Neuronal stem cell (in vitro differentiated cells): Measurements from ENCODE around the gene DBF4B.

Experiments
- DNase-seq: peaks from one replicate; pipeline ENCODE4 v3.0.0-alpha.2; 2013; ENCODE audit warnings: low spot score
- H2AFZ ChIP-seq: one replicate; pipeline ENCODE4 v1.6.1; 2013; ENCODE audit warnings: mild to moderate bottlenecking, low read length, inconsistent platforms
- H2AK5ac ChIP-seq: 2 replicates; pipeline ENCODE4 v1.6.1; 2013; ENCODE audit warnings: low read depth, mild to moderate bottlenecking, inconsistent platforms, low read length, moderate library complexity, mixed read lengths
- H2BK120ac ChIP-seq: 2 replicates; pipeline ENCODE4 v1.6.1; 2013; ENCODE audit warnings: low read depth, mild to moderate bottlenecking, inconsistent platforms, low read length, moderate library complexity, mixed read lengths
- H2BK12ac ChIP-seq: one replicate; pipeline ENCODE4 v1.6.1; 2013; ENCODE audit warnings: low read length, inconsistent platforms
- H2BK15ac ChIP-seq: 2 replicates; pipeline ENCODE4 v1.6.1; 2013; ENCODE audit warnings: mild to moderate bottlenecking, low read length, inconsistent platforms, mixed read lengths
- H2BK5ac ChIP-seq: one replicate; pipeline ENCODE4 v1.6.1; 2013; ENCODE audit warnings: inconsistent platforms, mild to moderate bottlenecking, low read length, moderate library complexity
- H3K14ac ChIP-seq: one replicate; pipeline ENCODE4 v1.6.1; 2013; ENCODE audit warnings: low read length, inconsistent platforms
- H3K18ac ChIP-seq: 2 replicates; pipeline ENCODE4 v1.6.1; 2013; ENCODE audit warnings: low read length, inconsistent platforms
- H3K23ac ChIP-seq: 2 replicates; pipeline ENCODE4 v1.6.1; 2013; ENCODE audit warnings: low read depth, mild to moderate bottlenecking, mixed read lengths, low read length, inconsistent platforms; ENCODE audit not compliant: poor library complexity
- H3K27ac ChIP-seq: replicated peaks from 3 replicates; pipeline ENCODE4 v1.5.1; 2013; ENCODE audit warnings: low read length, inconsistent platforms
- H3K27me3 ChIP-seq, 3 experiments: 2 replicates each; pipeline ENCODE4 v1.6.1; 2013; ENCODE audit warnings: low read length in 3 of 3, mild to moderate bottlenecking in 2 of 3, inconsistent platforms in 1 of 3, low read depth in 1 of 3, mixed read lengths in 1 of 3, moderate library complexity in 1 of 3; ENCODE audit not compliant: control insufficient read depth in 3 of 3, insufficient read depth in 3 of 3
- H3K36me3 ChIP-seq, 2 donors: replicated peaks in 1 of 2; 2 replicates each; pipeline ENCODE4 v1.6.1; 2013; ENCODE audit warnings: low read length in 2 of 2; ENCODE audit not compliant: control insufficient read depth in 2 of 2, insufficient read depth in 2 of 2
- H3K4ac ChIP-seq: 2 replicates; pipeline ENCODE4 v1.6.1; 2013; ENCODE audit warnings: inconsistent platforms, mild to moderate bottlenecking, low read length, moderate library complexity
- H3K4me1 ChIP-seq, 2 donors: 1 replicate in 1 of 2; 2 replicates in 1 of 2; pipeline ENCODE4 v1.6.1; 2013; ENCODE audit warnings: low read length in 2 of 2, low read depth in 1 of 2; ENCODE audit not compliant: control insufficient read depth in 2 of 2, insufficient read depth in 1 of 2
- H3K4me2 ChIP-seq: one replicate; pipeline ENCODE4 v1.6.1; 2013; ENCODE audit warnings: mild to moderate bottlenecking, low read length, inconsistent platforms; ENCODE audit not compliant: insufficient read depth, poor library complexity, severe bottlenecking
- H3K4me3 ChIP-seq, 2 donors: 2 replicates each; pipeline ENCODE4 v1.5.1; 2013; ENCODE audit warnings: low read length in 2 of 2, mild to moderate bottlenecking in 2 of 2, inconsistent platforms in 1 of 2, moderate library complexity in 1 of 2
- H3K79me1 ChIP-seq: one replicate; pipeline ENCODE4 v1.6.1; 2013; ENCODE audit warnings: low read depth, mild to moderate bottlenecking, inconsistent platforms, low read length, moderate library complexity
- H3K9ac ChIP-seq: one replicate; pipeline ENCODE4 v1.6.1; 2013; ENCODE audit warnings: mild to moderate bottlenecking, low read depth, low read length, inconsistent platforms; ENCODE audit not compliant: poor library complexity
- H3K9me3 ChIP-seq, 2 donors: replicated peaks in 1 of 2; 2 replicates each; pipeline versions ENCODE3 to v1.6.1; 2013; ENCODE audit warnings: low read length in 2 of 2, mild to moderate bottlenecking in 2 of 2, inconsistent platforms in 1 of 2, low read depth in 1 of 2, mixed read lengths in 1 of 2, moderate library complexity in 1 of 2; ENCODE audit not compliant: control insufficient read depth in 2 of 2, insufficient read depth in 1 of 2
- H4K8ac ChIP-seq: one replicate; pipeline ENCODE4 v1.6.1; 2013; ENCODE audit warnings: low read depth, mild to moderate bottlenecking, inconsistent platforms, low read length, moderate library complexity
- H4K91ac ChIP-seq: one replicate; pipeline ENCODE4 v1.6.1; 2013; ENCODE audit warnings: low read length, low read depth, mild to moderate bottlenecking, inconsistent platforms; ENCODE audit not compliant: poor library complexity
- WGBS, 2 donors: extraction: QIAGEN DNeasy Blood & Tissue Kit; methylation state at CpG; one replicate each; pipeline ENCODE4 v1.1.7; 2013; ENCODE audit warnings: missing lambda C conversion rate in 2 of 2, mixed read lengths in 1 of 2; ENCODE audit not compliant: insufficient read length in 2 of 2, insufficient replicate concordance in 1 of 2; ENCODE audit errors: extremely low coverage in 2 of 2; 5-methylcytosine and 5-hydroxymethylcytosine counted together

The DBF4B gene

DNA sequence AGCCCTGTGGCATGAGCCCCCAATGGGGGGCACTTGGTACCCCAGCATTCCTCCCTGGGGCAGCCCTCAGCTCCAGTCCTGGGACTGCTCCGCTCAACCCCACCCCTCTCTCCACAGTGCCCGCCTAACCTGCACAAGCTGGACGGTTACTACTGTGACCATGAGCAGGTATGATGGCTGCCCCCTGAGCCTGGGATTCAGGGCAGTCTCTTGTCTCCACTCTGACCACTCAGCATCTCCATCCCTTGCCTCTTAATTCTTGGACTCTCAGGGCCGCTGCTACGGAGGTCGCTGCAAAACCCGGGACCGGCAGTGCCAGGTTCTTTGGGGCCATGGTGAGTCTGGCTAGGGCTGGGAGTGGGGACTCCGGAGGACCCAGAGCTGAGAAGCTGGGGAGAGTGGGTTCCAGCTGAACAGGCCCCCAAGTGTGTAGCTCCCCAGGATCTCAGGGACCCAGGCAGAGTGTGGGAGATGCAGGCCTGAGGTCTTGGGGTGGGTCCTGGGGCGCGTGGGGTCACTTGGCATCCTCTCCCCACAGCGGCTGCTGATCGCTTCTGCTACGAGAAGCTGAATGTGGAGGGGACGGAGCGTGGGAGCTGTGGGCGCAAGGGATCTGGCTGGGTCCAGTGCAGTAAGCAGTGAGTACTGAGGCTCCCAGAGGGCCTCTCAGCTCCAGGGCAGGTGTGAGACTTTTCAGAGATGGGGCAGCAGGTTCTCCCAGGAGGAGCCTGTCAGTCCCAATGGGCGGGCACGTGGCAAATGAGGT is 68.3 kb downstream of the DBF4B start:
- no peak overlapping the region for H2BK15ac ChIP-seq
- no peak overlapping the region for H3K4me3 ChIP-seq
- no peak overlapping the region for H3K14ac ChIP-seq
- H3K18ac ChIP-seq, result no peak overlapping the region
- peak overlapping the region; percentile 21 for H3K23ac ChIP-seq
- no peak for DNase-seq
- no peak overlapping the region for H2BK120ac ChIP-seq
- no CpG with 5 or more reads among the region's 19 CpGs for WGBS, 2 donors
- peaks cover 5 to 11% of the 10 kb centered on the region in 2 donors for H3K4me1 ChIP-seq
- H3K27ac ChIP-seq, result no peak overlapping the region
- H2AK5ac ChIP-seq, result no peak overlapping the region
- no peak overlapping the region for H2BK5ac ChIP-seq
- H3K27me3 ChIP-seq, result peaks cover 0 to 28% (median 15%) of the 10 kb centered on the region in 3 experiments
- H3K4ac ChIP-seq, result no peak overlapping the region
- H3K79me1 ChIP-seq, result peaks cover 5% of the 10 kb centered on the region
- H3K9ac ChIP-seq, result no peak overlapping the region
- H3K36me3 ChIP-seq, result no peaks in the 10 kb centered on the region
- no peak overlapping the region for H4K8ac ChIP-seq
- H3K4me2 ChIP-seq, result no peak overlapping the region
- H2BK12ac ChIP-seq, result no peak overlapping the region
- H4K91ac ChIP-seq, result no peak overlapping the region
- no peaks in the 10 kb centered on the region for H3K9me3 ChIP-seq
- H2AFZ ChIP-seq, result no peak overlapping the region

DNA sequence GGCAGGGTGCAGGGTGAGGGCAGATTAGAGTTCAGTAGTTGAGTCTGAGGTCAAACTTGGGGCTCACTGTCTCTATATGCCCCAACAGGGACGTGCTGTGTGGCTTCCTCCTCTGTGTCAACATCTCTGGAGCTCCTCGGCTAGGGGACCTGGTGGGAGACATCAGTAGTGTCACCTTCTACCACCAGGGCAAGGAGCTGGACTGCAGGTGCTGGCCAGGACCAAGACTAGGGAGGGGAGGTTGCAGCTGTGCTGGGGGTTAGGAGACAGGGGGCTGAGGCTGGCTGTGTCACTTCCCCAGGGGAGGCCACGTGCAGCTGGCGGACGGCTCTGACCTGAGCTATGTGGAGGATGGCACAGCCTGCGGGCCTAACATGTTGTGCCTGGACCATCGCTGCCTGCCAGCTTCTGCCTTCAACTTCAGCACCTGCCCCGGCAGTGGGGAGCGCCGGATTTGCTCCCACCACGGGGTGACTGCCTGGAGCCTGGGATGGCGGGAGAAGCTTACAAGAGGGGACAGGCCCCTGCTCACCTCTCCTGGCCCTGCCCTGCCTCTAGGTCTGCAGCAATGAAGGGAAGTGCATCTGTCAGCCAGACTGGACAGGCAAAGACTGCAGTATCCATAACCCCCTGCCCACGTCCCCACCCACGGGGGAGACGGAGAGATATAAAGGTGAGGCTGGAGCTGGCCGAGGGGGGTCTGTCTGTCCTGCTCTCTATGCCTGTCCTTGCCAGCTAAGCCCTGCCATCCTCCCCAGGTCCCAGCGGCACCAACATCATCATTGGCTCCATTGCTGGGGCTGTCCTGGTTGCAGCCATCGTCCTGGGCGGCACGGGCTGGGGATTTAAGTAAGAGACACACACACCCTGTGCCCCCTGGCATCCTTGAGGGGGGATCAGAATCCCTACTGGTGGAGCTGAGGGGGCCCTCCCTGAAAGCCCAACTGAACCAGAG is 69.2 kb downstream of the DBF4B start:
- H3K36me3 ChIP-seq, result no peaks in the 10 kb centered on the region
- H3K4me1 ChIP-seq, result peaks cover 11 to 18% of the 10 kb centered on the region in 2 donors
- peaks cover 0 to 23% (median 15%) of the 10 kb centered on the region in 3 experiments for H3K27me3 ChIP-seq
- no peaks in the 10 kb centered on the region for H3K9me3 ChIP-seq
- H3K4me3 ChIP-seq, result no peak overlapping the region
- H2AK5ac ChIP-seq, result peak overlapping the region; percentile 40
- no peak overlapping the region for H3K27ac ChIP-seq
- peak overlapping the region; percentile 37 for H3K9ac ChIP-seq
- no CpG with 5 or more reads among the region's 20 CpGs for WGBS, 2 donors
- no peak overlapping the region for H3K23ac ChIP-seq
- no peak overlapping the region for H3K4me2 ChIP-seq
- no peak overlapping the region for H2BK120ac ChIP-seq
- no peak overlapping the region for H2BK15ac ChIP-seq
- H3K18ac ChIP-seq, result peak overlapping the region; percentile 62
- peak overlapping the region; percentile 38 for H3K14ac ChIP-seq
- peak overlapping the region; percentile 80 for H2BK12ac ChIP-seq
- peaks cover 3% of the 10 kb centered on the region for H3K79me1 ChIP-seq
- no peak overlapping the region for H4K8ac ChIP-seq
- H4K91ac ChIP-seq, result no peak overlapping the region
- no peak overlapping the region for H3K4ac ChIP-seq
- no peak overlapping the region for H2BK5ac ChIP-seq
- H2AFZ ChIP-seq, result no peak overlapping the region
- no peak for DNase-seq

DNA sequence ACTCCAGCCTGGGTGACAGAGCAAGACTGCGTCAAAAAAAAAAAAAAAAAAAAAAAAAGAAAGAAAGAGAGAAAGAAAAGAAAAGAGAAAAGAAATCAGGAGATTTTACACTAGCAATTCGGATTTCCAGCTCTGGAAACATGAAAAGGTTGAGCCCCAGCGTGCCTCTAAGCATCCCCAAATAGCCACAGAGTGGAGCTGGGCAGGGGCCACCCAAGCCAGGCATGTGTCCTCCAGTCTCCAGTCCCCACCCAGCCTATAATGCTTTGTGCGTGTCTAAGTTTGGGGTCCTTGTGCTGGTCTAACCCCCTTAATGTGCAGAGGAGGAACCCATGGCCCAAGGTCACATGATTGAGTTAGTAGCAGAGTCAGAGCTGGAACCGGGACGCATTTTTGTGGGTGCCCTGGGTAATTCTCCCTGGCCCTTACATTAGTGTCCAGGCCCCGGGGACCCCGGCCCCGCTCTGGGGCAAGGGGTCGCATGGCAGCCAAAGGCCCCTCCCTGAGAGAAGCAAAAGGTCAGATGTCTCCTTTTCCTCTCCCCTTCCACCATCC is 70.3 kb downstream of the DBF4B start:
- WGBS, 2 donors, result no CpG with 5 or more reads among the region's 10 CpGs

More for the DNA sequence above, 70.3 kb downstream of the DBF4B start:
- no peak for DNase-seq
- Histone ChIP-seq H4K8ac (no peak overlapping the region), H3K14ac (no peak overlapping the region), H3K9ac (no peak overlapping the region), H3K4me1 (peaks cover 14 to 18% of the 10 kb centered on the region in 2 donors), H2BK120ac (no peak overlapping the region), H3K4ac (no peak overlapping the region), H2BK5ac (peak overlapping the region; percentile 77), H2BK12ac (no peak overlapping the region), H2AK5ac (no peak overlapping the region), H3K4me2 (no peak overlapping the region), H4K91ac (no peak overlapping the region), H2AFZ (peak overlapping the region; percentile 82), H3K9me3 (no peaks in the 10 kb centered on the region), H3K27ac (no peak overlapping the region), H3K18ac (peak overlapping the region; percentile 96), H3K4me3 (no peak overlapping the region), H3K79me1 (peaks cover 3% of the 10 kb centered on the region), H2BK15ac (peak overlapping the region; percentile 98), H3K27me3 (peaks cover 0 to 19% (median 15%) of the 10 kb centered on the region in 3 experiments), H3K23ac (peak overlapping the region; percentile 98), H3K36me3 (no peaks in the 10 kb centered on the region)
